Activated T-cell treated with anti-CD3 and anti-CD28 coated beads, Interleukin-2, amount 50 U/mL, for 24 hours (primary cell): ENCODE results near the gene LRRFIP1.

ENCODE experiments used
- DNase-seq: peaks from one replicate; pipeline ENCODE4 v3.0.0-alpha.2; 2020
- H3K27ac Mint-ChIP-seq: 2 replicates; pipeline ENCODE4 v1.8.0; 2020; ENCODE audit warnings: mild to moderate bottlenecking, mixed read lengths
- H3K27me3 Mint-ChIP-seq: 2 replicates; pipeline ENCODE4 v1.8.0; 2020; ENCODE audit warnings: mixed read lengths
- H3K36me3 Mint-ChIP-seq: 2 replicates; pipeline ENCODE4 v1.8.0; 2020; ENCODE audit warnings: low read depth, mixed read lengths
- H3K4me1 Mint-ChIP-seq: 2 replicates; pipeline ENCODE4 v1.8.0; 2020; ENCODE audit warnings: low read depth, mixed read lengths
- H3K4me3 Mint-ChIP-seq: 2 replicates; pipeline ENCODE4 v1.8.0; 2020; ENCODE audit warnings: mild to moderate bottlenecking, moderate library complexity, mixed read lengths
- H3K9me3 Mint-ChIP-seq: 2 replicates; pipeline ENCODE4 v1.8.0; 2020; ENCODE audit warnings: mixed read lengths

Gene LRRFIP1, protein sequence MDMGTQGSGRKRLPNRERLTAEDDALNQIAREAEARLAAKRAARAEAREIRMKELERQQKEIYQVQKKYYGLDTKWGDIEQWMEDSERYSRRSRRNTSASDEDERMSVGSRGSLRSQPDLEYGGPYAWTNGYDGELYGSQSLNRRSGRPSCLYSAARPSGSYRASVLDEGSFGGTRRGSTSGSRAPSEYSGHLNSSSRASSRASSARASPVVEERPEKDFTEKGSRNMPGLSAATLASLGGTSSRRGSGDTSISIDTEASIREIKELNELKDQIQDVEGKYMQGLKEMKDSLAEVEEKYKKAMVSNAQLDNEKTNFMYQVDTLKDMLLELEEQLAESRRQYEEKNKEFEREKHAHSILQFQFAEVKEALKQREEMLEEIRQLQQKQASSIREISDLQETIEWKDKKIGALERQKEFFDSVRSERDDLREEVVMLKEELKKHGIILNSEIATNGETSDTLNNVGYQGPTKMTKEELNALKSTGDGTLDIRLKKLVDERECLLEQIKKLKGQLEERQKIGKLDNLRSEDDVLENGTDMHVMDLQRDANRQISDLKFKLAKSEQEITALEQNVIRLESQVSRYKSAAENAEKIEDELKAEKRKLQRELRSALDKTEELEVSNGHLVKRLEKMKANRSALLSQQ

GRCh38 chr2:237627441-237628246 is at the start of gene LRRFIP1:
LRRFIP1 (plus strand) TSS chr2:237627587; CDS start chr2:237627645, 58 bp downstream.
- DNase-seq: peak; percentile 52
- Mint-ChIP-seq H3K4me3 (peak within 1 kb of the TSS; percentile 76), H3K27ac (peak within 1 kb of the TSS; percentile 26), H3K4me1 (peaks cover 27% of the 10 kb centered on the region), H3K27me3 (peaks cover 55% of the 10 kb centered on the region), H3K9me3 (no peaks in the 10 kb centered on the region), H3K36me3 (no peaks in the 10 kb centered on the region)

DNA sequence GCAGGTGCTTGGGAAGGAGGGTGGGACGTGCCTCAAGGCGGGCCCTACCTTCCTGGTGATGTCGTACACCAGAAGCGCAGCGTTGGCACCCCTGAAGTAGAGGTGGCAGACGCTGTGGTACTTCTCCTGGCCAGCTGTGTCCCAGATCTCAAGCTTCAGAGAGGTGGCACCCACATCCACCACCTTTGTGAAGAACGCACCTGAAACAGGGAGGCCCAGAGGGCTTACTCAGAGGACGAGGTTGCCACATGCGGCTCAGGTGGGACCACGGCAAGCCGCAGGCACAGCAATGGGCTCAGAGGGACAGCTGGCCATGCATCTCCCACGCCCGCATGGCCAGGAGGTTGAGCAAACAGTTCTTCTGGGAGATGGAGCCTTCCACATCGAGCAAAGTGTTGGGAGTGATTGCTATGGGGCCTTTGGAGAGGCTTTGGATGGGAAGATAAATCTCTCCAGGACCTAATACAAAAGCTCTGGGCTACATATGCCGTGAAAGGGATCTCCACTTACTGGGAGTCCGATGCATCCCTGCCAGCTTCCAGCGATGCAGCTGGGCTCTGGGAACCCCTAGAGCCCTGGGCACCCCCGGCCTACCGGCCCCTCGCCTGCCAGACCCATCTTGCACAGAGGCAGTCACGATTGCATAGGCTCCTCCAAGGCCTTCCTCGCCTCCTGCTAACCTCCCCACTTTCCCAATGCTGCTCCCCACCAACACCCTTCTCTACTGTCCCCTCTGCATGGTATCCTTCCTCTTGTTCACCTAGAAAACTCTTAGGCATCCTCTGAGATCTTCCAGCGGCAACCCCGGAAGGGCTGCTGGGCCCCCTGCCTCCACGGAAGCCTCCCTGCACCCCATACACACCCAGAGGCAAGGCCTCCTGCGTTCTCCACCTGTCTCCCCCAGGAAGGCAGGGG is 49.2 kb upstream of the LRRFIP1 start:
- Mint-ChIP-seq H3K27me3 (no peaks in the 10 kb centered on the region), H3K4me1 (peaks cover 5% of the 10 kb centered on the region), H3K4me3 (no peak overlapping the region), H3K36me3 (no peaks in the 10 kb centered on the region), H3K9me3 (no peaks in the 10 kb centered on the region), H3K27ac (no peak overlapping the region)
- DNase-seq: no peak

GRCh38 chr2:237581326-237581725 is 46.1 kb upstream of the LRRFIP1 start:
- Mint-ChIP-seq H3K27ac (peak overlapping the region; percentile 35), H3K9me3 (no peaks in the 10 kb centered on the region), H3K4me3 (no peak overlapping the region), H3K27me3 (no peaks in the 10 kb centered on the region), H3K4me1 (peaks cover 5% of the 10 kb centered on the region), H3K36me3 (no peaks in the 10 kb centered on the region)
- DNase-seq: no peak

DNA sequence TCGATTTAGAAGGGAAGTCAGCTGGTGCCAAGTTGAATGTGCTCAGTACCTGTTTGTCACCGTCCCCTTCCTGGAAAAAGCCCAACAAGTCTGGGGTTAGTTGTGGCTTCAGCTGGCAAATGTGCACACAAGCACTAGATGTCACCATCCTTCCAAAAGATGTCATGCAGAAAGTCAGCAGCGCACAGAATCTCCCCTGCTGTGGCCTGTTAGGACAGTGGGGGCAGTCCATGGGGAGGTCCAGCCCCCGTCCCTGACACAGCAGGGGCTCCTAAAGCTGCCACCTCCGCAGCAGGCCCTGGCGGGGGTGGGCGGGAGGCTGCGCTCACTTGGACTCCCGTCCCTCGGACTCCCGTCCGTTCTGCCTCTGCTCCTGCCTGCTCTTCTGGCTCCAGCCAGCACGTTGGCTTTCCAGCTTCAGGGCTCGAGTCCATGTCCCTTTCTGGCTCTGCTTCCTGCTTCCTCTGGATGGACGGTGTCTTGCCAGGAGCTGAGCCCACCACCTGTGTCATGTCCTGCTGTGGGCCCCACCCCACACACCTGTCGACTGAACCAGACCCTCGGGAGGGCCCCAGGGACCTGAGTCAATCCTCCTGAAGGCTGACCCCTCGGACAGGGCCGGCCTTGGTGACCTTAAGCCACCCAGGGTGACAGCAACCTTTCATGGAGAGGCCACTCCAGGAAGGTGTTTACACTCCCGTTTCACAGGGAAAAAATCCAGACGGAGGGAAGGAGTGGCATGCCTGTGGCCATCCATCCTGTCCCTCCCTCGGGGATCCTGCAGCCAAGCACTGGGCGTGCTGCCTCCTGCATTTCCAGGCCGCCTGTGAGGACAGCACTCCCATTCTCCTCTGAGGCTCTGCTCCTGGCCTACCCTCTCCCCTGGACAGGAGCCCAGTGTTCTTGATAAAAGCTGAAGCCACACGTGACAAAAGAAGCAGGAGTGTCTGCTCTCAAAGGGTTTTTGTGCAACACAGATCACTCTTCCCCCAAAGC is 45.3 kb upstream of the LRRFIP1 start:
- no peak overlapping the region for H3K4me3 Mint-ChIP-seq
- DNase-seq: peak; percentile 60
- no peaks in the 10 kb centered on the region for H3K27me3 Mint-ChIP-seq
- no peaks in the 10 kb centered on the region for H3K36me3 Mint-ChIP-seq
- H3K27ac Mint-ChIP-seq: peak overlapping the region; percentile 35
- no peaks in the 10 kb centered on the region for H3K9me3 Mint-ChIP-seq
- peaks cover 5% of the 10 kb centered on the region for H3K4me1 Mint-ChIP-seq

DNA sequence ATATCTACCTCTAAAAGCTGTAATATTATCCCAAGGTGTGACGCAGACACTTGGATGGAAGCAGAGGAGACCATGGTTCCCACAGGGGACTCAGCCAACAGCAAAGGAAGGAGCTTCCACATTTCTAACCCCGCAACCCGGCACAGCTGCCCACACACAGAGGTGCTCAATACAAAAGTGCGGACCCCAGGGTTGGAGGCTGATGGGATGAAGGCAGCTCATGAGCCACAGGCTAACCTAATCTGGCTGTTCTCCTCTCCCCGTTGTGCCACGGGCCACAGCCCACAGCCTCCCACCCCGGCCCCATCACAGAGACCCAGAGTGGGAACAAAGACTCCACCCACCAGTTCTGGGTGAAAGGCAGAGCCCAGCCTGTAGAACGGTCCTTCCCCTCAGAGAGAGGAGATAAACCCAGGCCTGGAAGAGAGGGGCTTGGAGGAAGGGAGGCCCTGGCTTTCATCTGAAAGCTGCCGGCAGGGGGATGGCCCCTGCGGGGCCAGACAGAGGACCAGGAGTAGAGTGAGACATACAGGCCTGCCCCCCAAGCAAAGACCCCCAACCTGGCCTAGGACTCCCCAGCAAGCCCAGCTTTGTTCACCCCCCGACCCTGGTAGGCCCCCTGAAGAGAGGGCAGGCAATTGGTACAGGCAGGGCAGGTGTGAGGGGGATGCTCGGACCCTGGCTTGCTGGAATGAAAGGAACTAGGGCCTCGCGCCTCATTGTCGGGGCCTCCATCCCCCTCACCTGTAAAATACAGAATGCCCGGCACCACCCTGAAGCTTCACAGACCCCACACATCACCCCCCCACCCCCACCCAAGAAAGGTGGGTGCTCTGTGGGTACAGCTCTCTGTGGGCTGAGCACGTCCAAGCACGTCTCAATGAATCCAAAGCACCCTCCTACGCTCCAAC is 43.7 kb upstream of the LRRFIP1 start:
- no peak overlapping the region for H3K27ac Mint-ChIP-seq
- H3K27me3 Mint-ChIP-seq: no peaks in the 10 kb centered on the region
- DNase-seq: no peak
- no peaks in the 10 kb centered on the region for H3K9me3 Mint-ChIP-seq
- H3K4me3 Mint-ChIP-seq: no peak overlapping the region
- H3K36me3 Mint-ChIP-seq: no peaks in the 10 kb centered on the region
- H3K4me1 Mint-ChIP-seq: peaks cover 5% of the 10 kb centered on the region

DNA sequence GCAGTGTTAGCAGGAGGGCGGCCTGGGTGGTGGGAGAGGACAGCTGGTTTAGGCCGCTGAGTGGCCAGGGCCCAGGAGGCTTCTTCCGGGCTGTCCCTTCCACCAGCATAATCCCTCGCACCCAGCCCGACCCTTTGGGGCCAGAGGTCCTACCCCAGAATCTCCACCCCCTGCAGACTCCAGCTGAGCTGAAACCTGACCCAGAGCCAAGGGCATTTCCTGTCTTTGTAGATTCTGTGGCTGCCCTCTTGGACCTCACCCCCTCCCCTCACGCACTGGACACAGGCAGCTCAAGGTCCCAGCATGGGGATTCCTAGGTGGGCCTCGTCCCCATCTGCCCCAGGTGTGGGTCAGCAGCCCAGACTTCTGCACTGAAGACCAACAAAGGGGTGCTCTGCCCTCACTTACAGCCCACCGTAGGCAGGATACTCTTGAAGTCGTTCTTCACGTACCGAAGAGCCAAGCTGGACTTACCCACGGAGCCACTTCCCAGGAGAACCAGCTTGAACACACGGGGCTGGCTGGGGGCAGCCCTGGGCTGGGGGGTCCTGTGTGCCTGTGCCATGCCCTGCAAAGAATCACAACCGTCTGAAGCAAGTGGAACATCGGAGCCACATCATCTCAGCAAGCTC is 41.7 kb upstream of the LRRFIP1 start:
- no peak overlapping the region for H3K27ac Mint-ChIP-seq
- peaks cover 5% of the 10 kb centered on the region for H3K4me1 Mint-ChIP-seq
- no peak overlapping the region for H3K4me3 Mint-ChIP-seq
- no peaks in the 10 kb centered on the region for H3K27me3 Mint-ChIP-seq
- no peak for DNase-seq
- no peaks in the 10 kb centered on the region for H3K36me3 Mint-ChIP-seq
- H3K9me3 Mint-ChIP-seq: no peaks in the 10 kb centered on the region

DNA sequence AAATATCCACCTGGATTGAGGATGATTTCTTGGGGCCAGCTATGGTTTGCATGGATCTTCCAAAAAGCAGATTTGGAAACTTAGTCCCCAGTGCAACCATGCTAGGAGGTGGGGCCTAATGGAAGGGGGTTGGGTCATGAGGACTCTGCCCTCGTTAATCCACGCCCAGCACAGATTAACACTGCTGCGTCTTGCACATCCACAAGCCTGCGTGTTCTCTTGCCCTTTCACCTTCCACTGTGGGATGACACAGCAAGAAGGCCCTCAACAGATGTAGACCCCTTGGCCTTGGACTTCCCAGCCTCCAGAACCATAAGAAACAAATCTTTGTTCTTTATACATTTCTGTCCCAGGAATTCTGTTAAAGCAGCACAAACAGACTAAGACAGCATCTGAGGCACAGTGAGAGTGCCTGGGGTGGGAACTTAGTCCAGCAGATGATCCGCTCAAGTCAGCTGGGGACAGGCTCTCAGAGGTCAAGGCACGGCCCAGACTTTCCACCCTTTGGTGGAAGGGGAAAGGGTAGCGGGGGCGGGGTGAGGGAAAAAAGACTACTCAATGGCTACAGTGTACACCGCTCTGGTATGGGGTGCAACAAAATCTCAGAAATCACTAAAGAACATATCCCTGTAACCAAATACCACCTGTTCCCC is 39.2 kb upstream of the LRRFIP1 start:
- Mint-ChIP-seq H3K36me3 (no peaks in the 10 kb centered on the region), H3K27ac (no peak overlapping the region), H3K4me3 (no peak overlapping the region), H3K9me3 (no peaks in the 10 kb centered on the region), H3K4me1 (peaks cover 11% of the 10 kb centered on the region), H3K27me3 (no peaks in the 10 kb centered on the region)
- no peak for DNase-seq

DNA sequence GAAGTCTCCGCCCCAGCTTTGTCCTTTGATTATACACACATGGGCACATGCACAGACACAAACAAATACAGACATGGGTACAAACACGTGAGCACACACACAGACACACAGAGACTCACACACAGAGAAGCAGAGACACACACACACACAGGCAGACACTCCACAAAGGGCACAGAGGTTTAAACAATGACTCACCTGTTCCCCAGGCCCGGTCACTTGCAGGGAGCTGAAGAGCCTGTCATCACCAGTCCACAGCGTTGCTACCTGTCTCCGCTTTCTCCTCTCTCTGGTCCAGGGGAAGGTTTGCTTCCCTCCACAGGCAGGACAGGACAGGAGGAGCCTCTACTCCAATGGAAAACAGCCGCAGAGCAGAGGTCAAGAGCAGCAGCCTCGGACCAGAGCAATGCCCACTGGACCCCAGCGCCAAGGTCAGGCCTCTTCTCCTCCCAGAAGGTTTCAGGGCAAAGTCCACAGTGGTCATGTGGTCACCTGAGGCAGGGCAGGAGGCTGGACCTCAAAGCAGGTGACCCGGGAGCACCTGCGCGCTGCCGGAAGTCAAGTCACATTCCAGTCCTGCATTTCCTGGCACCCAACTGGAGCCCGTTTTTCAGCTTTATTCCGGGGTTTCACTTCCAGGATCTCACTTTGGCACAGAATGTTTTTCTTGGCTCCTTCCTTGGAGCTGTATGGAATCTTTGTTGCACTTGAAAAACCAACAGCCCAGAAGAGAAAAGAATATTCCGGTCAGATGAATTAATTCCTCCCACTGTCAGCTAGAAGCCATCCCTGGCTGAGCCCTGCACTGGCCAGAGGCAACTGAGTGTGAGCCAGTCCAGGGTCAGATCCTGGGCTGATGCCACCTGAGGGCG is 36.9 kb upstream of the LRRFIP1 start, which contains the start of gene RAB17:
Gene RAB17 (minus strand): TSS at position 463 of the 869 bp plus-strand sequence. CDS start 4,580 bp downstream, outside the sequence.
- no peaks in the 10 kb centered on the region for H3K9me3 Mint-ChIP-seq
- no peaks in the 10 kb centered on the region for H3K36me3 Mint-ChIP-seq
- no peak for DNase-seq
- H3K4me1 Mint-ChIP-seq: peaks cover 11% of the 10 kb centered on the region
- H3K4me3 Mint-ChIP-seq: no peak within 1 kb of the TSS
- no peak within 1 kb of the TSS for H3K27ac Mint-ChIP-seq
- no peaks in the 10 kb centered on the region for H3K27me3 Mint-ChIP-seq

DNA sequence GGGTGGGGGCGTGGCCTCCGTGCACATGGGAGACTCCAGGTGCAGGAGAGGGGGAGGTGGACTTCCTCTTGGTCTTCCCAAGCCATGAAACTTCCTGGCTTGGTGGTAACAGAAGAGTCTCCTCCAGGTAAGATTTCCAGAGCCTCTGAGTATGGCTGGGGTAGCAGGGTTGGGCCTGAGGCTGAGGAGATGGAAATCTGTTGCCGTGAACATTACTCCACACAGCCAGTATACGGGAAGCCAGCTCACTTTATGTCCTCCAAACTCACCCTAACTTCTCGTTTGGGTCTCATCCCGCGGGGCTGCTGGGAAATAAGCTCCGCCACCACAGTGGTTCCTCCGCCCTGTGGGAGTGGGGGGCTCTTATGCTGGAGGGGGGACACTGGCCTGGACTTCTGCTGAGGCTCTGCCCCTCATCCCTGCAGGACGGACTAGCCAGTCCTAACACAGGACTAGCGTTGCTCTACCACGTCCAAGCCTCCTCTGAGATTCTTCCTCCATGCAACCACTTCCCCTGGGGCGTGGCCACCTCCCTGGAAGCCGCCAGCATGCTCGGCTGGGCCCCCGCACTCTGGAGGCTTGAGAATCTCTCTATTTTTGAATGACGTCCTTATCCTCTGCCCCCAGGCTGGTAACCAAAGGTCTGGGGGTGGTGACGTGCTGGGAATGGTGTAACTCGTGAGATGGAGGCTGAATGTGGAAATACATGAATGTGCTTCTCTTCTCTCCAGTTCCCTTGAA is 36.1 kb upstream of the LRRFIP1 start:
- Mint-ChIP-seq H3K27me3 (no peaks in the 10 kb centered on the region), H3K9me3 (no peaks in the 10 kb centered on the region), H3K27ac (no peak overlapping the region), H3K4me3 (no peak overlapping the region), H3K4me1 (peaks cover 11% of the 10 kb centered on the region), H3K36me3 (no peaks in the 10 kb centered on the region)
- DNase-seq: no peak

DNA sequence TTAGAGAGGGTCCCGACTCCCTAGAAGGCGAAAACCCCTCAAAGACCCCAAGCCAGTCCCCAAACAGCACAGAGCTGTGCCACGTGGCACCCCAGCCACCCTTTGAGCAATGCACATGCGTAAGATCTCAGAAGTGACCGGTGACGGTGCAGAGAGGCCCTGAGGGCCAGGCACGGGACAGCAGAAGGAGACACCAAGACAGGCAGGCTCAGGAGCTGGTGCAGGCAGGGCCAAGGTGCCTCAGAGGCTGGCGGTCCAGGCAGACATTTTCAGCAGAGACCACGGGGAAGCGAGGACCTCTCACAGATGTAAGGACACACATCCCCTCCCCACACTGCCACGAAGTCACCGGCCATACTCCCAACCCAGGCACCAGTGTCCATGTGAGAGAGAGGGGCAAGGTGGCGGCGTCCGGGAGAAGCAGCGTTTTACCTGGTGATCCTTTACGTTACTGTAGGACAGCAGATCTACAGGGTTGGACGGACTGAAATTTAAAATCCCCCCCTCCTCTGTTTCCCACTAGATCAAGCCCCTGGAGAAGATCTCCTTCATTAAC is 34.9 kb upstream of the LRRFIP1 start:
- Mint-ChIP-seq H3K9me3 (no peaks in the 10 kb centered on the region), H3K4me3 (no peak overlapping the region), H3K27me3 (no peaks in the 10 kb centered on the region), H3K36me3 (no peaks in the 10 kb centered on the region), H3K4me1 (peaks cover 11% of the 10 kb centered on the region), H3K27ac (no peak overlapping the region)
- no peak for DNase-seq
